AG20443 (cell line): ENCODE measurements around the gene MMP25.

ENCODE experiments used
- DNase-seq: peaks from one replicate; pipeline ENCODE4 v3.0.0; 2012; ENCODE audit warnings: low spot score, mixed read lengths

Gene MMP25

DNA sequence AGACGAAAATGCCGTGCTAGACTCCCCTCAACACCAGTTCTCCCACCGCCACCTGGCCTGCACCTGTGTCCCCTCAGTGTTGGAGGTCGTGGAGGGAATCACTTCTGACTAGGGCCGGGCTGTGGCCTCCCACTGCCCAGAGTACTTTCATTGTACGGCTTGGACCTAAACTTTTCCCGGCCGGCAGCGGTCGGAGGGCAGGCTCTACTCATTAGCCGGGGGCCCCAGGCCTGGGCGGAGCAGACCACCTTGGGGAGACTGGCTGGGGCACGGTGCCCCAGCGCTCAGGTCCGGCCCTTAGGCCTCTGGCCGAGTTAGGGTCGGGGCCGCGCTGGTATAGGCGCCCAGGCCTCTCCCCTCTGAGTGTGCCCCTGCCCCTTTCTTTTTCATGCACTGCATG lies 29.0 kb upstream of the MMP25 start:
- DNase-seq, result no peak

DNA sequence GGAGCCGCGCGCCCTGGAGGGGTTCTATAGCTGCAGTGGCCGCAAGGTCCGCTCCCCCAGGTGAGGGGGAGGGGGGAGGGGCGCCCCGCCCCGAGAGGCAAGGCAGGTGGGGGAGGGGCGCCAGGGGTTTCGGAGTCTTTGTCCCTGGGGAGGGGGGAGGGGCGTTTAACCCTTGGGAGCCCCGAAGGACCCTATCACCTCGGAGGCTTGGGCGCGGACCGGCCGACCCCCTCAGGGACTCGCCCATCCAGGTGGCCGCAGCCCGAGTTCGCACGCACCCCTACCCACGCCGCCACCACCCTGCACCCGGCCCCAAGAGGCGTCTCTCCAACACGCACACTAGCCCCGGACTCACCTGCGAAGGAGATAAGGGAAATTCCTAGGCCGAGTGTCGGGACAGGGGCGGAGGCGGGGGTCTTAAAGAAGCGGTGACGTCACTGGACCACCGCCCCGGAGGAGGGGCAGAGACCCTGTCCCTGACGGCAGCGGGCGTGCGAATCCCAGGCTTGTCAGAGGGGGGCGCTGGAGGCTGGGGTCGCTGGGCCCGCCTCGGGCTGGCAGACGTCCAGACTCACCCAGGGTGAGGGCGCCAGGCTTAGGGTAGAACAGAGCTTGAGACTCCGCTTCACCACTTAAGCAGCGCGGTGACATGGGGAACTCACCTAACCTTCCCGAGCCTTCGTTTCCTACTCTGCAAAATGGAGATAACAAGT lies 28.4 kb upstream of the MMP25 start, which contains the start of gene CLDN6:
Gene CLDN6, minus strand, starts transcription at position 390 of the 713 bp plus-strand sequence. CDS start 2,162 bp downstream, outside the sequence.
- DNase-seq, result no peak

GRCh38 chr16:3019594-3020246 lies 26.6 kb upstream of the MMP25 start:
- DNase-seq, result no peak

DNA sequence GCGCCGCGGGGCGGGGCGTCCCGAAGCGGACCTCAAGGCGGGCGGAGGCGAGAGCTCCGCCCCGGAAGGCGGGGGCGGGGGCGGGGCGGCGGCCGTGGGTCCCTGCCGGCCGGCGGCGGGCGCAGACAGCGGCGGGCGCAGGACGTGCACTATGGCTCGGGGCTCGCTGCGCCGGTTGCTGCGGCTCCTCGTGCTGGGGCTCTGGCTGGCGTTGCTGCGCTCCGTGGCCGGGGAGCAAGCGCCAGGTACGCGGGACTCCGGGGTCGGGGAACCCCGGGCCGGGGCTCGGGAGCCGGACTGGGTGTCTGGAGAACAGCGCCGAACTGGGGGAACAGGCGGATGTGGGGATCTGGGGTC lies 26.1 kb upstream of the MMP25 start, which contains the start of gene TNFRSF12A:
Gene TNFRSF12A, plus strand, starts transcription at position 122 of the 357 bp plus-strand sequence. Its CDS starts 30 bp downstream, at position 152.
- peak; percentile 94 for DNase-seq

DNA sequence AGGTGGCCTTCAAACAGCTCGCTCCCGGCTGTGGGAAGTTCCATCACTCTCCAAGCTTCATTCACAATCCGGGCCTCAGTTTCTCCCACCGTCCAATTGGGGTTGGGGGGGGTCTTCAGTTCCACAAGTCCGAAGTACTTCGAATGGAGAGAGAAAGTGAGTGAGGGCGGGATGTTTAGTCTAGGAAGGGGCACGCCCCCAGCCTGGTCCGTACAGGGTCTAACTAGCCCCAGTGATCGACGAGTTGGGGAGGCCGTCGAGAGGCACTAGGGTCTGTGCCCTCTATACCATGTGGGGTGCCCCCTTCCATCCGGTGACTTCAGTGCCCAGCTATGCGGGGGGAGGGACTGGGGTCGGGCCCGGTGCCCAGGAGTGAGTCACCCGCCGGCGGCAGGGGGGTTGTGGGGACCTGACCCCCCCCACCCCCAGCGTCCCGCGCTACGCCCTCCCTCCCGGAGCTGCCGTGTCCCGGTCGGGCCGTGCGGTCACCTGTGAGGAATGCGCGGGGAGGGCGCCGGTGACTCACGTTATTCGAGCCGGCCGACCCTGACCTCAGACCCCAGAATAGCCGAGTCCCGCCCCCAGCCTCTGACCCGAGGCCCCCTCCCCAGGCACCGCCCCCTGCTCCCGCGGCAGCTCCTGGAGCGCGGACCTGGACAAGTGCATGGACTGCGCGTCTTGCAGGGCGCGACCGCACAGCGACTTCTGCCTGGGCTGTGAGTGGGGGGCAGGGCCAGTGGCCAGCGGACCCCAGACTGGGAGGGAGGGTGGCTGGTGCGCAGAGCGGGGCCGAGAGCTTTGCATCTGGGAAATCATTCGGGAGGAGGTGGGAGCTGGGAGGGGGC lies 25.5 kb upstream of the MMP25 start:
- DNase-seq, result peak; percentile 93

DNA sequence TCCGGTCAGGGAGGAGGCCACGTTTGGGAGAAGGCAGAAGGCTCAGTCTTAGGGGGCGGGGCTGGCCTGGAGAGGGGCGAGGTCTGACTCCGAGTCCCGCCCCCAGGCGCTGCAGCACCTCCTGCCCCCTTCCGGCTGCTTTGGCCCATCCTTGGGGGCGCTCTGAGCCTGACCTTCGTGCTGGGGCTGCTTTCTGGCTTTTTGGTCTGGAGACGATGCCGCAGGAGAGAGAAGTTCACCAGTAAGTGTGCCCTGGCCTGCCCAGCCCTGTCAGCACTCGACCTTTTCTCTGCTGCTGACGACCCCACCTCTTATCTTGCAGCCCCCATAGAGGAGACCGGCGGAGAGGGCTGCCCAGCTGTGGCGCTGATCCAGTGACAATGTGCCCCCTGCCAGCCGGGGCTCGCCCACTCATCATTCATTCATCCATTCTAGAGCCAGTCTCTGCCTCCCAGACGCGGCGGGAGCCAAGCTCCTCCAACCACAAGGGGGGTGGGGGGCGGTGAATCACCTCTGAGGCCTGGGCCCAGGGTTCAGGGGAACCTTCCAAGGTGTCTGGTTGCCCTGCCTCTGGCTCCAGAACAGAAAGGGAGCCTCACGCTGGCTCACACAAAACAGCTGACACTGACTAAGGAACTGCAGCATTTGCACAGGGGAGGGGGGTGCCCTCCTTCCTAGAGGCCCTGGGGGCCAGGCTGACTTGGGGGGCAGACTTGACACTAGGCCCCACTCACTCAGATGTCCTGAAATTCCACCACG lies 24.7 kb upstream of the MMP25 start:
- DNase-seq, result peak; percentile 82

GRCh38 chr16:3022208-3022683 lies 24.1 kb upstream of the MMP25 start:
- peak; percentile 90 for DNase-seq

- no peak for DNase-seq
Measured at GRCh38 chr16:3022684-3023414, 23.5 kb upstream of the MMP25 start.

DNA sequence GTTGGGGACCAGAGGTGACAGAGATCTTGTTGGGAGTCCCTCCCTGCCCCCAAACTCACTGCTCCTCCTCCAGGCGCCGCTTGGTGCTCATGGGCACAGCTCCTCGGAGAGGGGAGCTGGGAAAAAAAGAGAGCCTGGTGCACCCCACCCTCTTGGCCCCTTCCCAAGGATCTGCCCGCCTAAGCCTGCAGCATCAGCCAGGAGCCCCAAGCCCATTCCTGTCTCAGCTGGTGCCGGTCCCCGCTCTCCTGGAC lies 23.0 kb upstream of the MMP25 start:
- peak; percentile 67 for DNase-seq

DNA sequence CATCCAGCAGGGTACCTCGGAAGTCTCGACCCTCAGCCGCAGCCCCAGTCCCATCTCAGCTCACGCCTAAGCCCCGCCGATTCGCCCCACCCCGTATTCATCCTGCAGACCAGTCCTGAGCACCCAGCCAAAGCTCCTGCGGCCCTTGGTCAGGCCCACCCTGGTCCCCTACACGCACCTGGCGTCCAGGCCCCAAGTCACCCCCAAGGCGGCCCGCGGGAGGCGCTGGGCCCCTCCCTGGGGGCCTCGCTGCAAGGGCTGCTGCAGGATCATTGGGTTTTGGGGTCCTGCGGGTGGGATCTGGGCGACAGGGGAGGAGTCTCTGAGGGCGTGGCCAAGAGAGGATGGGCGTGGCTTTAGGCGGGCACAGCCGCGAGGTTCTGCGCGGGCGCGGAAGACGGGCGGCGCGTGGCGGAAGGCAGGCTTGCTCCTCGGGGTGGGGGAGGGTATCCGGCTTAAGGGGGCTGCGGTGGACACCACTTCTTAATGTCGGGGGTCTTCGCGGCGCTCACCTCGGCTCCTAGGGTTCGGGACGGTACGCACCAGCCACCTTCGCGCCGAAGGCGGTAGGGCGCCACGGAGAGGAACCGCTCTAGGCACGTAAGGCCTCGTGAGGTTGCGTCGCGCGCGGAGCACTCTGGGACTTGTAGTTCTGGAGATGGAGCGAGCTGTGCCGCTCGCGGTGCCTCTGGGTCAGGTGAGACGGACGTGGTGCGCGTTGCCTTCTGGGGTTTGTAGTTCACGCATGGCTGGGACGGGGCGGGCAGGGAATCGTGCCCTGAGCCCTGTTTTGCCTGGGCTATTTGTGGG lies 22.5 kb upstream of the MMP25 start, which contains the start of the genes HCFC1R1 and THOC6:
Gene HCFC1R1, minus strand, starts transcription at position 274 of the 810 bp plus-strand sequence. Its CDS starts 1 bp downstream, at position 273.
Gene THOC6, plus strand, starts transcription at position 367 of the 810 bp plus-strand sequence. Its CDS starts 292 bp downstream, at position 659.
- peak; percentile 86 for DNase-seq

GRCh38 chr16:3025032-3026002 lies 21.0 kb upstream of the MMP25 start:
- DNase-seq, result no peak

GRCh38 chr16:3026003-3026378 lies 20.4 kb upstream of the MMP25 start:
- no peak for DNase-seq

GRCh38 chr16:3026609-3027488 lies 19.5 kb upstream of the MMP25 start:
- no peak for DNase-seq

DNA sequence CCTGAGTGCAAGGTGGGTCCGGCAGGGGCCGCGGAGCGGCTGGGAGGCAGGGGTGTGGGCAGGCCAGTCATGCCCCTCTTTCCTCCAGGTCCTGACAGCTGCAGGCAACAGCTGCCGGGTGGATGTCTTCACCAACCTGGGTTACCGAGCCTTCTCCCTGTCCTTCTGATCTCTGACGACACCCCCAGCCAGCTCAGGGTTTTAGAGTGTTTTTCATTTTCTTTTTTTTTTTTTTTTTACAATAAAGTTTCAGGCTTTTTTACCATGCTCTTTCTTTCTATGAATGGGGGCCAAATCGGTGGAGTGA lies 18.9 kb upstream of the MMP25 start:
- DNase-seq, result no peak

DNA sequence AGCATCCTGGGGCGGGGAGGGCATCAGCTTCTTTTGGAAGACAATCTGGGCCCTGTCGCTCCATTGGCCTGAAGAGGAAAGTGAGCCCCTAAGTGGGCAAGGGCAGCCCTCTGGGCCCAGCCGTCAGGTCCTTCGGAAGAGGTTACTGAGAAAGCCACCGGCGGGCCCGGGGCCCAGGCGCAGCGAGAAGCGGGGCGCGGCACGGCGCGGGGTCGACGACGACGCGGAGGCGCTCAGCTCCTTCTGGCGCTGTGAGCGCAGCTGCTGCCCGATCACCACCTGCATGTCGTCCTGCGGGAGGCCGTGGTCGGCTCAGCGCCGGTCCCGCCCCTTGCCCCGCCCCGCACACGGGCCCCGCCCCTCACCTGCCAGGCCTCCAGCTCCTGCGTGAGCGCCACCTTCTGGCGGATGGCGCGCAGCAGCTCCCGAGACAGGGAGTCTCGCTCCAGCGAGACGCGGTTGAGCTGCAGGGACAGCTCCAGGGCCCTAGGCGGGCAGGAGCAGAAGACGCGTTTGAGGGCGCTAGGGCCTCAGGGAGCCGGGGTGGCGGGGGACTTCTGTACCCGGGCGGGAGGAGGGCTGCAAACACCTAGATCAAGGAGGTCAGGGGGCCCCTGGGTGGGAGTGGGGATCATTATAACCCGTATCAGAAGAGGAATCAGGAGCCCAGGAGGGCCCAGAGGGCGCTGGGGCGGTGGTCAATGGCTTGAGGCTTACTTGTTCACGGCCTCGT lies 18.2 kb upstream of the MMP25 start:
- DNase-seq, result peak; percentile 80

GRCh38 chr16:3028716-3029319 lies 17.5 kb upstream of the MMP25 start:
- DNase-seq, result no peak
